Measurements from ENCODE around the gene MRPL23. TPM values are rescaled to one million over a fixed set of nuclear protein-coding genes. Genes with fewer than 3 reads are reported as not detected.
A peak's percentile ranks its signal among the peaks of the same experiment; 100 is the strongest.

The MRPL23 gene
- polyA plus RNA-seq, 1 donor, result 70.2 TPM

DNA sequence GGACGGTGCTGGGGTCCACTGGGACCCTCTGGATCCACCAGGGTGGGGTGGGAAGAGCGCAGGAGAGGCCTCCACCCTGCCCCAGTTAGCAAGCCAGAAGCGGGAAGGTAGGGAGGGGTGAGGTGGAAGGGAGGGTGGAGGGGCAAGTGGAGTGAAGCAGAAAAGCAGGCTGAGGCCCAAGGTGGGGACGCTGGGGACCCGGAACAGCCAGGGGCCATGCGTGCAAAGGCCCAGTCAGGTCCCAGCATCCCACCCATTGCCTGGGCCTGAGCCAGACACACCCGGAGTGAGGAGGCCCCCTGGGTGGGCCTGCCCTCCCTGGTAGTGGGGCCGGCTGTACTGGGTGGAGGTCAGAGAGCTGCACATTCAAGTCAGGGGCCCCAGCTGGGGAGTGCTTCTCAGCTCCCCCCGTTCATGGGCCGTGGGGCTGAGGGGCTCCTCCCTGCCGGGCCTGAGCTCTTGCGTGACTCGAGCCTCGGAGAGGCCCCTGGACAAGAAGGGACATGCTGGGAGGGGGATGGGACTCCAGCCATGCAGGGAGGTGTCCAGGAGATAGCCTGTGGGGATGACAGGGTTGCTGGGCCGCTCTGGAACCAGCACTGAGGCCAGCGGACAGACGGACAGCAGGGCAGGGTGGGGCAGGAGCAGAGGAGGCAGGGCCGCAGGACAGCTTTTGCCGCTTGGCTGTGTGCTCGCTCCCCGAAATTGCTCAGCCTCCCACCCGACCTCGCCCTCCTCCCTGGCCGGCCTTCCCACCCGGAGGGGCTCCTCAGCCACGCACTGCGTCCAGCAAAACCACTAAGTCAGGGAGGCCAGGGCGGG is 19.9 kb upstream of the MRPL23 start:
- H3K36me3 ChIP-seq (ENCODE audit: control insufficient read depth, insufficient read depth, low read length), result no peaks in the 10 kb centered on the region
- H3K27me3 ChIP-seq (ENCODE audit: control insufficient read depth, insufficient read depth, low read length), result no peaks in the 10 kb centered on the region
- H3K27ac ChIP-seq (ENCODE audit: low read length), result no peak overlapping the region
- peak in 1 of 2 donors; percentile 37 for DNase-seq
- no CpG with 5 or more reads among the region's 28 CpGs for WGBS (ENCODE audit: insufficient coverage, low lambda C conversion rate)
- no peak overlapping the region for H3K4me3 ChIP-seq (ENCODE audit: low read length)
- H3K9me3 ChIP-seq (ENCODE audit: control insufficient read depth, low read depth, low read length), result no peaks in the 10 kb centered on the region
- H3K4me1 ChIP-seq (ENCODE audit: control insufficient read depth, insufficient read depth, low read length), result peaks cover 6% of the 10 kb centered on the region

DNA sequence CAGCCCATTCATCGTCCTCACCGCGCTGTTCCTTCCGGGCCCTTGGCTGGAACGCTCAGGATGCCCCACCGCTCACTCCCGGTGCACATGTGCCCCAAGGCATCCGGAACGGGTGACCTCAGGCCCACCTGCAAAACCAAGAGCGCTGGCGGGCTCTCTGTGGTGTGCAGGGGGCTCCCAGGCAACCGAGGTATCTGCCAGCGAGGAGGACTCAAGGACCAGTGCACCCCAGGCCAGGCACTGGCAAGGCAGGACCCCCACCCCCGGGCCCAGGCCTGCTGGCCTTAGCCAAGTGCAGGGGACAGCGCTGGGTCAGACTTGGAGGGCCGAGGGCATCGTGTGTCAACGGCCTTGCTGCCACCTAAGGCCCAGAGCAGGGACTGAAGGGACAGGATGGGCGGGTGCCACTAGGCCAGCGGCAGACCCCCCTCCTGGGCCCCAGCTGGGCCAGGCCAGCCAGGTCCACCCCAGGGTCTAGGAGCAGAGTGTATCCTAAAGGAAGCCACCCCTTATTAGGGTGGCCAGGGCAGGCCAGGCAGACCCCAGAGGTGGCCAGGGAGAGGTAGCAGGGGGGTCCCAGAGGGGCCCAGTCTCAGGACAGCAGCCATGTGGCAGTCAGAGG is 19.2 kb upstream of the MRPL23 start:
- H3K27me3 ChIP-seq (ENCODE audit: control insufficient read depth, insufficient read depth, low read length), result no peaks in the 10 kb centered on the region
- no CpG with 5 or more reads among the region's 20 CpGs for WGBS (ENCODE audit: insufficient coverage, low lambda C conversion rate)
- no peaks in the 10 kb centered on the region for H3K9me3 ChIP-seq (ENCODE audit: control insufficient read depth, low read depth, low read length)
- peaks cover 6% of the 10 kb centered on the region for H3K4me1 ChIP-seq (ENCODE audit: control insufficient read depth, insufficient read depth, low read length)
- H3K36me3 ChIP-seq (ENCODE audit: control insufficient read depth, insufficient read depth, low read length), result no peaks in the 10 kb centered on the region
- no peak overlapping the region for H3K4me3 ChIP-seq (ENCODE audit: low read length)
- H3K27ac ChIP-seq (ENCODE audit: low read length), result no peak overlapping the region
- no peak for DNase-seq

DNA sequence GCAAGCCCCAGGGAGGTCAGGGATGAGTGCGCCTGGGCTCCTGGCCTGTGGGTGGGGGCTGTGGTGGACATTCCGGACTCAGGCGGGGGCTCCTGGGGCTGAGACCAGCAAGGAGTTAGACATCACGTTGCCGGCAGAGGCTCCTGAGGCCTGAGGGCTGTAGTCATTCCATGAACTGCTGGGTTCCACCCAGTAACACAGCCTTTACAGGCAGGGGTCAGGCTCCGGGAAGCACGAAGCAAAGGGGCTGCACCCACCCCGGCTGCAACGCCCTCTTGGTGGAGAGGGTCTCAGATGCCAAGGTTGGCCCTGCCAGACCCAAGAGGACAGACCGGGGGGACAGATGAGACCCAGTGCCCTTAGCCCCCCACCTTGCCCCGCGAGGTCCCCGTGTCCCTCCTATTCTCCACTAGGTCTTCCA is 18.7 kb upstream of the MRPL23 start:
- Histone ChIP-seq H3K4me1 (ENCODE audit: control insufficient read depth, insufficient read depth, low read length) (peaks cover 6% of the 10 kb centered on the region), H3K36me3 (ENCODE audit: control insufficient read depth, insufficient read depth, low read length) (no peaks in the 10 kb centered on the region), H3K27me3 (ENCODE audit: control insufficient read depth, insufficient read depth, low read length) (no peaks in the 10 kb centered on the region), H3K9me3 (ENCODE audit: control insufficient read depth, low read depth, low read length) (no peaks in the 10 kb centered on the region), H3K27ac (ENCODE audit: low read length) (no peak overlapping the region), H3K4me3 (ENCODE audit: low read length) (no peak overlapping the region)
- no peak for DNase-seq
- no CpG with 5 or more reads among the region's 13 CpGs for WGBS (ENCODE audit: insufficient coverage, low lambda C conversion rate)

DNA sequence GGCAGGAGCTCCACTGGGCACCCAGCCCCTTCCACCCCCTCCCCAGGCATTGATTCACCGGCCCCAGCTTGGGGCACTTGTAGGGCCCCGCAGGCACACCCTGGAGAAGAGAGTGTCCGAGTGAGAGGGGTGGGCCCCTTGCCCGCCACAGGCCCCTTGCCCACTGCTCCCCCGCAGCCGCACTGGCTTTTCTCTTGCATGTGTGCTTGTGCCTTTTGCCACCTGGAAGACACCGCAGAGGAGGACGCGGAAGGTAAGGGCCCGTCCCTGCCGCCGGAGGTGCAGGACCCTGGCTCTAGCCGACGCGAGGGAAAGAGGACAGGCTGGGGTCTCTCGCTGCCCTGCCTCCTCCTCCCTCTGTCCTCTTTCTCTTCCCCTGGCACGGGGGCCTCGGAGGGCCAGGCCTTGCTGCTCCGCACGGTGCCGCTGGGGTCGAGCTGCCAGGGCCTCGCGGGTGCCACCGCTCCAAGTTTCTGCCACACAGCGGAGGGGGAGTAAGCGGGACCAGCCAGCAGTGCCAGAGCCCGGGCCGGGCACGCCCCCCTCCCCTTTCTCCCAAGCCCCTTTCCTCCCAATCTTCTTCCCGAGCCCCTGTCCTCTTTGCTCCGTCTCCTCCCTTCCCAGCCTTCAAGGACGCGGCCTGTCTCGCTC is 18.1 kb upstream of the MRPL23 start:
- peaks cover 6% of the 10 kb centered on the region for H3K4me1 ChIP-seq (ENCODE audit: control insufficient read depth, insufficient read depth, low read length)
- H3K4me3 ChIP-seq (ENCODE audit: low read length), result no peak overlapping the region
- H3K27ac ChIP-seq (ENCODE audit: low read length), result no peak overlapping the region
- 100% methylated on average over 2 of the region's 35 CpGs for WGBS (ENCODE audit: insufficient coverage, low lambda C conversion rate)
- H3K9me3 ChIP-seq (ENCODE audit: control insufficient read depth, low read depth, low read length), result no peaks in the 10 kb centered on the region
- H3K27me3 ChIP-seq (ENCODE audit: control insufficient read depth, insufficient read depth, low read length), result no peaks in the 10 kb centered on the region
- H3K36me3 ChIP-seq (ENCODE audit: control insufficient read depth, insufficient read depth, low read length), result no peaks in the 10 kb centered on the region
- no peak for DNase-seq

DNA sequence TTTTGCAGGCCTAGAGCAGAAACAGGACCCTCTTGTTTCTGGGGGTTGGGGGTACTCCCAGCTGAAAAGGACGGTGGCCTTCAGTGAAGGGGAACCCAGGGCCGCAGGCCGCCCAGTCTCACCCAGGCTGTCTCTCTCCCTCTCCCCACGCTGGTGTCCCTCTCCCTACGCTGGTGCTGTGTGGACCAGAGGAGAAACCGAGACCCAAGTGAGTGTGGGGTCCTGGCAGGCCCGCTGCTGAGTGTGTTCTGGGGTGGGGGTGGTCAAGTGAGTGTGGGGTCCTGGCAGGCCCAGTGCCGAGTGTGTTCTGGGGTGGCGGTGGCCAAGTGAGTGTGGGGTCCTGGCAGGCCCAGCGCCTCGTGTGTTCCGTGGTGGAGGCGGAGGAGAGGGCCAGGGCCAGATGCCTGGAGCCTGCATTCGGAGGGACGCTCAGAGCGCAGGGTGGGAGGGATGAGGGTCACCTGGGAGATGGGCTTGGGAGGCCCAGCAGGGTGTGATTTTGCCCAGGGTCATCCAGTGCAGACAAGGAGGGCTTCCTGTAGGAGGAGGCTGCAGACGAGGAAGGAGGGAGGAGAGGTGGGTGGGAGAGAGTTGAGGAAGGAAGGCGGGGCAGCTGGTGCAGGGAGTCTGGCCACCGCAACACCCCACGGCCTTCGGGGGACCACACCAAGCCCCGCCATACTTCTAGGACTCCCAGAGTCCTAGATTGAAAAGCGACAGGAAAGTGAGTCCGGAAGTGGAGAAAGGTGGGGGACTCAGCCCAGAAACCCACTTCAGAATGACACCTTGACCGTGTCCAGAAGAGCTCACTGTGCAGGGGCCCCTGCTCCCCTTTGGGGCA is 17.3 kb upstream of the MRPL23 start:
- Histone ChIP-seq H3K27me3 (ENCODE audit: control insufficient read depth, insufficient read depth, low read length) (no peaks in the 10 kb centered on the region), H3K9me3 (ENCODE audit: control insufficient read depth, low read depth, low read length) (no peaks in the 10 kb centered on the region), H3K4me1 (ENCODE audit: control insufficient read depth, insufficient read depth, low read length) (peaks cover 6% of the 10 kb centered on the region), H3K27ac (ENCODE audit: low read length) (no peak overlapping the region), H3K36me3 (ENCODE audit: control insufficient read depth, insufficient read depth, low read length) (no peaks in the 10 kb centered on the region), H3K4me3 (ENCODE audit: low read length) (no peak overlapping the region)
- WGBS (ENCODE audit: insufficient coverage, low lambda C conversion rate), result no CpG with 5 or more reads among the region's 25 CpGs
- DNase-seq, result no peak

DNA sequence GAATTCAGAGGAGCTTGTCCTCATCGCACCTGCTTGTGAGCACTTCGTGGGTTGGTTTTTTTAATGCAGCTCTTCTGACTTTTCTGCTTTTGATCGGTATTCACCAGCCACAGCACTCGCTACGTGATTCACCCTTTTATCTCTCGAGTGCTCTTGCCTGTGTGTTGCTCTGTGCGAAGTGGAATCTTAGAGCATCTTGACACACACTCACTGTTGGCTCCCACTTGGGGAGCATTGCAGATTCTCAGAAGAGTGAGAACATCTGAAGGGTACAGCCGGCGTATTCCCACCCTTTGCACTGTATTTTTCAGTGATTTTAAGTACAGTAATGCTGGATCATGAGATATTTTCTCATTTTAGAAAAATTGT is 16.7 kb upstream of the MRPL23 start:
- Histone ChIP-seq H3K9me3 (ENCODE audit: control insufficient read depth, low read depth, low read length) (no peaks in the 10 kb centered on the region), H3K4me3 (ENCODE audit: low read length) (no peak overlapping the region), H3K27ac (ENCODE audit: low read length) (no peak overlapping the region), H3K36me3 (ENCODE audit: control insufficient read depth, insufficient read depth, low read length) (no peaks in the 10 kb centered on the region), H3K4me1 (ENCODE audit: control insufficient read depth, insufficient read depth, low read length) (peaks cover 6% of the 10 kb centered on the region), H3K27me3 (ENCODE audit: control insufficient read depth, insufficient read depth, low read length) (no peaks in the 10 kb centered on the region)
- DNase-seq, result no peak
- 83% methylated on average over 7 of the region's 9 CpGs for WGBS (ENCODE audit: insufficient coverage, low lambda C conversion rate)

DNA sequence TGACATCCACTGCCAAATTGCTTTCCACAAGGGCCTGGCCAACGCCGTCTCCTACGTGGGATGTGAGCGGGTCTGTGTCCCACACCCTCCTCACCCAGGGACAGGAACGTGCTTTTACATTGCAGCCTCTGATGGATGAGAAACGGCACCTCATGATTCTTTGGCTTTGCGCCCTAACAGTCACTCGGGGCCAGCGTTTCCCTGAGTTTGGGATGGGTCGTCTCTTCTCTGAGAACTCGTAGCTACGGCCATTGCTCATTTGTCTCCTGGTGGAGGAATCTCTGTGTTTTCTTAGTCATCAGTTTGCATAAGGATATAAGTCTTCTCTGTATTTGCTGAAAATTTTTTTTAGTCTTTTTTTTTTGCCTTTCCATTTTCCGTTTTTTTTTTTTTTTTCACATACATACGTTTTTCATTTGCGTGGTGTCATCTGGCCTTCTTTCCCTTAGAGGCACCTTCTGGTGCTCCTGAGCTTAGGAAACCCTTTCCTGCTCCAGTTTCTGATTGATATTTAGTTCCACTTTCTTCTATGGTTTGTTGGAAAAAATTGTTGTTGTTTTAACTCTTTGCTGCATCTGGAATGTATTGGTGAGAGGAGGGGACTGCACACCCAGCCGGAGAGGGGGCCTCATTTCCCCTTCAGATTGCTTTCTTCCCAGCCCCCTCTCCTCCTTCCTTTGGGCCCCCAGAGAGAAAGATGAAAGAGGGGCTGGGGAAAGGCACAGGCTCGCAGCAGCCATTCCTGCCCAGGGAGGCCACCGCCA is 15.6 kb upstream of the MRPL23 start:
- Histone ChIP-seq H3K36me3 (ENCODE audit: control insufficient read depth, insufficient read depth, low read length) (no peaks in the 10 kb centered on the region), H3K27ac (ENCODE audit: low read length) (peak overlapping the region; percentile 23), H3K9me3 (ENCODE audit: control insufficient read depth, low read depth, low read length) (no peaks in the 10 kb centered on the region), H3K4me3 (ENCODE audit: low read length) (no peak overlapping the region), H3K4me1 (ENCODE audit: control insufficient read depth, insufficient read depth, low read length) (peaks cover 6% of the 10 kb centered on the region), H3K27me3 (ENCODE audit: control insufficient read depth, insufficient read depth, low read length) (no peaks in the 10 kb centered on the region)
- no peak for DNase-seq
- 42% methylated on average over 1 of the region's 18 CpGs for WGBS (ENCODE audit: insufficient coverage, low lambda C conversion rate)

DNA sequence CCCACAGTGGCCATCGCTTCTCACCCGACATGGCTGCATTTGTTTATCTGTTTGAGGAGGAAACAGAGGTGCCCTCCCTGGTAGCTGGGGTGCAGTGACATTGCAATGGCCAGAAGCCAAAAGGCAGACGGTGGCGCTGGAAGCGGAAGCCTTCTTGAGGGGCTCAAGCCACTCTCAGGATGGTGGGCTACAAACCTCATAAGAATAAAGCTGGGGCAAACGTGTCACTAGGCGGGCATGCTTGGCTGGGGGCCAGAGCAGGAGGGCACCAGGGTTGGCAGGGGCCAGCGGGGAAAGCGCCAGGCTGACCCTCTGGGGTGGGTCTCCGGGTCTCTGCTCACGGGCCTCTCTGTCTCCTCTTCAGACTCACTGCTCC is 15.0 kb upstream of the MRPL23 start:
- WGBS (ENCODE audit: insufficient coverage, low lambda C conversion rate), result no CpG with 5 or more reads among the region's 11 CpGs
- no peaks in the 10 kb centered on the region for H3K27me3 ChIP-seq (ENCODE audit: control insufficient read depth, insufficient read depth, low read length)
- H3K27ac ChIP-seq (ENCODE audit: low read length), result no peak overlapping the region
- no peaks in the 10 kb centered on the region for H3K9me3 ChIP-seq (ENCODE audit: control insufficient read depth, low read depth, low read length)
- H3K4me1 ChIP-seq (ENCODE audit: control insufficient read depth, insufficient read depth, low read length), result peaks cover 4% of the 10 kb centered on the region
- no peak overlapping the region for H3K4me3 ChIP-seq (ENCODE audit: low read length)
- no peak for DNase-seq
- no peaks in the 10 kb centered on the region for H3K36me3 ChIP-seq (ENCODE audit: control insufficient read depth, insufficient read depth, low read length)

DNA sequence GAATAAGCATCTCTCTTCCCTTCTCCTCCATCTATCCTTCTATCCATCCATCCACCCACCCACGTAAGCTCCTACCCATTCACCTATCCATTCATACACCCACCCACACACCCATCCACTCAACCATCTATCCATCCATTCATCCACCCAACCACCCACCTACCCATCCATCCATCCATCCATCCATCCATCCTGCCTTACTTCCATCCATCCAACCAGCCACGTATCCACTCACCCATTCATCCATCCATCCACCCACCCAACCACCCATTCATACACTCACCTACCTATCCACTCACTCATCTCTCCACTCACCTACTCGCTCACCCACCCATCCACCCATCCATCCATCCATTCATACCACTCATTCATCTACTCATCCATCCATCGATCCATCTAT is 14.5 kb upstream of the MRPL23 start:
- 100% methylated on average over 3 of the region's 4 CpGs for WGBS (ENCODE audit: insufficient coverage, low lambda C conversion rate)
- H3K36me3 ChIP-seq (ENCODE audit: control insufficient read depth, insufficient read depth, low read length), result no peaks in the 10 kb centered on the region
- no peaks in the 10 kb centered on the region for H3K4me1 ChIP-seq (ENCODE audit: control insufficient read depth, insufficient read depth, low read length)
- no peak overlapping the region for H3K4me3 ChIP-seq (ENCODE audit: low read length)
- peaks cover 2% of the 10 kb centered on the region for H3K9me3 ChIP-seq (ENCODE audit: control insufficient read depth, low read depth, low read length)
- DNase-seq, result no peak
- H3K27ac ChIP-seq (ENCODE audit: low read length), result no peak overlapping the region
- H3K27me3 ChIP-seq (ENCODE audit: control insufficient read depth, insufficient read depth, low read length), result no peaks in the 10 kb centered on the region

All from large intestine (tissue), 3 donors.